ENCODE measurements around the gene BMX. TPM values are rescaled to one million over a fixed set of nuclear protein-coding genes. Genes with fewer than 3 reads are reported as not detected.

Gene BMX
- total RNA-seq, 1 donor from 2014 or later = 2.0 TPM

GRCh38 chrX:15495801-15496200, 4.8 kb upstream of the BMX start:
- DNase-seq (ENCODE audit: extremely low spot score in 2 of 2) = no peak
- no peaks in the 10 kb centered on the region for H3K4me1 ChIP-seq
- H3K36me3 ChIP-seq = no peaks in the 10 kb centered on the region
- no peak overlapping the region for H3K4me3 ChIP-seq
- intact Hi-C loops (cut with DNase I) = no loop called here
- no peaks in the 10 kb centered on the region for H3K9me3 ChIP-seq
- no peak for TF ChIP-seq POLR2A (IDR thresholded peaks at IDR 0.05)
- TF ChIP-seq POLR2AphosphoS5 (IDR thresholded peaks at IDR 0.05; ENCODE audit: insufficient read depth in 1 of 2, low read depth in 1 of 2) = no peak
- no peak for TF ChIP-seq CTCF (IDR thresholded peaks at IDR 0.05)
- no peaks in the 10 kb centered on the region for H3K27me3 ChIP-seq
- H3K27ac ChIP-seq = no peak overlapping the region

- TF ChIP-seq POLR2A (IDR thresholded peaks at IDR 0.05) = no peak
- TF ChIP-seq POLR2AphosphoS5 (IDR thresholded peaks at IDR 0.05; ENCODE audit: insufficient read depth in 1 of 2, low read depth in 1 of 2) = no peak
- TF ChIP-seq CTCF (IDR thresholded peaks at IDR 0.05) = no peak
- H3K27me3 ChIP-seq = no peaks in the 10 kb centered on the region
- H3K27ac ChIP-seq = no peak overlapping the region
- H3K36me3 ChIP-seq = no peaks in the 10 kb centered on the region
- no peaks in the 10 kb centered on the region for H3K9me3 ChIP-seq
- no peaks in the 10 kb centered on the region for H3K4me1 ChIP-seq
- no peak overlapping the region for H3K4me3 ChIP-seq
- no peak for DNase-seq (ENCODE audit: extremely low spot score in 2 of 2)
- intact Hi-C loops (cut with DNase I) = no loop called here
Observed at GRCh38 chrX:15496824-15497223, 3.8 kb upstream of the BMX start.

GRCh38 chrX:15497865-15498264, 2.7 kb upstream of the BMX start:
- Histone ChIP-seq H3K27me3 (no peaks in the 10 kb centered on the region), H3K4me3 (no peak overlapping the region), H3K27ac (no peak overlapping the region), H3K4me1 (no peaks in the 10 kb centered on the region), H3K9me3 (no peaks in the 10 kb centered on the region), H3K36me3 (no peaks in the 10 kb centered on the region)
- intact Hi-C loops (cut with DNase I) = no loop called here
- TF ChIP-seq CTCF (IDR thresholded peaks at IDR 0.05) (peak; percentile 16 to 28 (median 20)), POLR2A (IDR thresholded peaks at IDR 0.05) (no peak)
- no peak for DNase-seq (ENCODE audit: extremely low spot score in 2 of 2)

- TF ChIP-seq POLR2A (IDR thresholded peaks at IDR 0.05) (no peak), POLR2AphosphoS5 (IDR thresholded peaks at IDR 0.05; ENCODE audit: insufficient read depth in 1 of 2, low read depth in 1 of 2) (no peak), CTCF (IDR thresholded peaks at IDR 0.05) (no peak)
- Histone ChIP-seq H3K27me3 (no peaks in the 10 kb centered on the region), H3K27ac (no peak overlapping the region), H3K4me3 (no peak overlapping the region), H3K36me3 (no peaks in the 10 kb centered on the region), H3K4me1 (no peaks in the 10 kb centered on the region), H3K9me3 (no peaks in the 10 kb centered on the region)
- no peak for DNase-seq (ENCODE audit: extremely low spot score in 2 of 2)
- intact Hi-C loops (cut with DNase I) = no loop called here
Observed at GRCh38 chrX:15498741-15499140, 1.9 kb upstream of the BMX start.

- DNase-seq (ENCODE audit: extremely low spot score in 2 of 2) = no peak
- Histone ChIP-seq H3K27ac (no peak overlapping the region), H3K4me1 (no peaks in the 10 kb centered on the region), H3K9me3 (no peaks in the 10 kb centered on the region), H3K36me3 (no peaks in the 10 kb centered on the region), H3K27me3 (no peaks in the 10 kb centered on the region), H3K4me3 (no peak overlapping the region)
- no peak for TF ChIP-seq POLR2AphosphoS5 (IDR thresholded peaks at IDR 0.05; ENCODE audit: insufficient read depth in 1 of 2, low read depth in 1 of 2)
- TF ChIP-seq POLR2A (IDR thresholded peaks at IDR 0.05) = no peak
- TF ChIP-seq CTCF (IDR thresholded peaks at IDR 0.05) = no peak
- intact Hi-C loops (cut with DNase I) = loop anchor here (5.0 kb wide), 1 partner anchor 1087 kb away; no protein-coding TSS in a partner anchor
Observed at GRCh38 chrX:15499976-15500375, 631 bp upstream of the BMX start.

All from vagina (tissue), 2 donors.